Neuronal stem cell (in vitro differentiated cells): ENCODE results near the gene PRKAB2.

Experiments used
- DNase-seq: peaks from one replicate; pipeline ENCODE4 v3.0.0-alpha.2; 2013; ENCODE audit warnings: low spot score
- H2AFZ ChIP-seq: one replicate; pipeline ENCODE4 v1.6.1; 2013; ENCODE audit warnings: mild to moderate bottlenecking, low read length, inconsistent platforms
- H2AK5ac ChIP-seq: 2 replicates; pipeline ENCODE4 v1.6.1; 2013; ENCODE audit warnings: low read depth, mild to moderate bottlenecking, inconsistent platforms, low read length, moderate library complexity, mixed read lengths
- H2BK120ac ChIP-seq: 2 replicates; pipeline ENCODE4 v1.6.1; 2013; ENCODE audit warnings: low read depth, mild to moderate bottlenecking, inconsistent platforms, low read length, moderate library complexity, mixed read lengths
- H2BK12ac ChIP-seq: one replicate; pipeline ENCODE4 v1.6.1; 2013; ENCODE audit warnings: low read length, inconsistent platforms
- H2BK15ac ChIP-seq: 2 replicates; pipeline ENCODE4 v1.6.1; 2013; ENCODE audit warnings: mild to moderate bottlenecking, low read length, inconsistent platforms, mixed read lengths
- H2BK5ac ChIP-seq: one replicate; pipeline ENCODE4 v1.6.1; 2013; ENCODE audit warnings: inconsistent platforms, mild to moderate bottlenecking, low read length, moderate library complexity
- H3K14ac ChIP-seq: one replicate; pipeline ENCODE4 v1.6.1; 2013; ENCODE audit warnings: low read length, inconsistent platforms
- H3K18ac ChIP-seq: 2 replicates; pipeline ENCODE4 v1.6.1; 2013; ENCODE audit warnings: low read length, inconsistent platforms
- H3K23ac ChIP-seq: 2 replicates; pipeline ENCODE4 v1.6.1; 2013; ENCODE audit warnings: low read depth, mild to moderate bottlenecking, mixed read lengths, low read length, inconsistent platforms; ENCODE audit not compliant: poor library complexity
- H3K27ac ChIP-seq: replicated peaks from 3 replicates; pipeline ENCODE4 v1.5.1; 2013; ENCODE audit warnings: low read length, inconsistent platforms
- H3K27me3 ChIP-seq, 3 experiments: 2 replicates each; pipeline ENCODE4 v1.6.1; 2013; ENCODE audit warnings: low read length in 3 of 3, mild to moderate bottlenecking in 2 of 3, inconsistent platforms in 1 of 3, low read depth in 1 of 3, mixed read lengths in 1 of 3, moderate library complexity in 1 of 3; ENCODE audit not compliant: control insufficient read depth in 3 of 3, insufficient read depth in 3 of 3
- H3K36me3 ChIP-seq, 2 donors: replicated peaks in 1 of 2; 2 replicates each; pipeline ENCODE4 v1.6.1; 2013; ENCODE audit warnings: low read length in 2 of 2; ENCODE audit not compliant: control insufficient read depth in 2 of 2, insufficient read depth in 2 of 2
- H3K4ac ChIP-seq: 2 replicates; pipeline ENCODE4 v1.6.1; 2013; ENCODE audit warnings: inconsistent platforms, mild to moderate bottlenecking, low read length, moderate library complexity
- H3K4me1 ChIP-seq, 2 donors: 1 replicate in 1 of 2; 2 replicates in 1 of 2; pipeline ENCODE4 v1.6.1; 2013; ENCODE audit warnings: low read length in 2 of 2, low read depth in 1 of 2; ENCODE audit not compliant: control insufficient read depth in 2 of 2, insufficient read depth in 1 of 2
- H3K4me2 ChIP-seq: one replicate; pipeline ENCODE4 v1.6.1; 2013; ENCODE audit warnings: mild to moderate bottlenecking, low read length, inconsistent platforms; ENCODE audit not compliant: insufficient read depth, poor library complexity, severe bottlenecking
- H3K4me3 ChIP-seq, 2 donors: 2 replicates each; pipeline ENCODE4 v1.5.1; 2013; ENCODE audit warnings: low read length in 2 of 2, mild to moderate bottlenecking in 2 of 2, inconsistent platforms in 1 of 2, moderate library complexity in 1 of 2
- H3K79me1 ChIP-seq: one replicate; pipeline ENCODE4 v1.6.1; 2013; ENCODE audit warnings: low read depth, mild to moderate bottlenecking, inconsistent platforms, low read length, moderate library complexity
- H3K9ac ChIP-seq: one replicate; pipeline ENCODE4 v1.6.1; 2013; ENCODE audit warnings: mild to moderate bottlenecking, low read depth, low read length, inconsistent platforms; ENCODE audit not compliant: poor library complexity
- H3K9me3 ChIP-seq, 2 donors: replicated peaks in 1 of 2; 2 replicates each; pipeline versions ENCODE3 to v1.6.1; 2013; ENCODE audit warnings: low read length in 2 of 2, mild to moderate bottlenecking in 2 of 2, inconsistent platforms in 1 of 2, low read depth in 1 of 2, mixed read lengths in 1 of 2, moderate library complexity in 1 of 2; ENCODE audit not compliant: control insufficient read depth in 2 of 2, insufficient read depth in 1 of 2
- H4K8ac ChIP-seq: one replicate; pipeline ENCODE4 v1.6.1; 2013; ENCODE audit warnings: low read depth, mild to moderate bottlenecking, inconsistent platforms, low read length, moderate library complexity
- H4K91ac ChIP-seq: one replicate; pipeline ENCODE4 v1.6.1; 2013; ENCODE audit warnings: low read length, low read depth, mild to moderate bottlenecking, inconsistent platforms; ENCODE audit not compliant: poor library complexity
- WGBS, 2 donors: extraction: QIAGEN DNeasy Blood & Tissue Kit; methylation state at CpG; one replicate each; pipeline ENCODE4 v1.1.7; 2013; ENCODE audit warnings: missing lambda C conversion rate in 2 of 2, mixed read lengths in 1 of 2; ENCODE audit not compliant: insufficient read length in 2 of 2, insufficient replicate concordance in 1 of 2; ENCODE audit errors: extremely low coverage in 2 of 2; 5-methylcytosine and 5-hydroxymethylcytosine counted together

Gene PRKAB2

DNA sequence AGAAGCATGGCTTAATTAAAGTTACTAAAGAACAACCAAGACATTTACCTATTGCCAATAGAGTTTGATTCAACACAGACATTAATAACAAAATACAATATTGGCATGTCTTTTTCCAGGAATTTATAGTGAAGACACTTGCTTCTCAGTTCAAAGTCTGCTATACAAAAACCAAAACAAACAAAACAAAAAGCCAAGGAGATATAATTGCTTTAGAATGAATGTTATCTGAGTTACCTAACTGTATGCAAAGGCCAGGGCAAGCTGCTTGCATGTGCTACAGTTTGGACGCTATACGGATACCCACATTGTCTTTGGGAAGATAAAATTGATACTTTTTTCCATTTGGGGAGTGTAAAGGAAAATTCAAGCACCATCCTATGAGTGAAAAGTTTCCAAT, 39.3 kb upstream of the PRKAB2 start:
- H2AK5ac ChIP-seq, result no peak overlapping the region
- H3K9me3 ChIP-seq, result no peaks in the 10 kb centered on the region
- no peak overlapping the region for H3K9ac ChIP-seq
- peaks cover 4 to 7% of the 10 kb centered on the region in 2 donors for H3K4me1 ChIP-seq
- no peak overlapping the region for H3K18ac ChIP-seq
- H3K23ac ChIP-seq, result no peak overlapping the region
- WGBS, 2 donors, result no CpG with 5 or more reads among the region's 2 CpGs
- H3K36me3 ChIP-seq, result no peaks in the 10 kb centered on the region
- no peak overlapping the region for H2BK120ac ChIP-seq
- H3K4me2 ChIP-seq, result no peak overlapping the region
- no peak for DNase-seq
- no peak overlapping the region for H3K4ac ChIP-seq
- H2BK15ac ChIP-seq, result no peak overlapping the region
- H3K27ac ChIP-seq, result no peak overlapping the region
- no peak overlapping the region for H4K91ac ChIP-seq
- H2BK5ac ChIP-seq, result no peak overlapping the region
- no peak overlapping the region for H3K14ac ChIP-seq
- H2AFZ ChIP-seq, result no peak overlapping the region
- no peak overlapping the region for H4K8ac ChIP-seq
- H3K4me3 ChIP-seq, result no peak overlapping the region
- H2BK12ac ChIP-seq, result no peak overlapping the region
- H3K27me3 ChIP-seq, result no peaks in the 10 kb centered on the region
- H3K79me1 ChIP-seq, result no peaks in the 10 kb centered on the region

DNA sequence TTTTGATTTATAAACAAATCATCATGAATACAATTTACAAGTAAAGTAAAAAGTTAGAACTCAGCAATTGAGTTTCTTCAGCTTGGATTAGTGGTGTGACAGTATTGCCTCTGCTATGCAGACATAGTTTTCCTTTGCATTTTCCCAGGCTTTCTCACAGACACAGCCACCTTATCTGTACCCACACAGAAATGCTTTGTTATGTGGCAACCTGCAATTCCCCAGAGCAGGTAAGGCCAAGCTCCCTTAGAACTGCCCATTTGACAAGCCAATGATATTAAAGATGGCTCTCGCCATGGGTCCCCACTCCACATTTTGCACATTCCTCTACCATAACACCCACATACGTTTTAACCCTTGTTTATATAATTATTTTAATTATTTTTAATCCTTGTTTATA, 38.7 kb upstream of the PRKAB2 start:
- WGBS, 2 donors, result 100% methylated on average over 1 of the region's 2 CpGs; no CpG with 5 or more reads in 1 of the 2 donors
- no peak overlapping the region for H3K4ac ChIP-seq
- no peak overlapping the region for H3K18ac ChIP-seq
- H4K91ac ChIP-seq, result no peak overlapping the region
- no peak overlapping the region for H2BK5ac ChIP-seq
- no peak overlapping the region for H3K4me3 ChIP-seq
- no peak overlapping the region for H2AFZ ChIP-seq
- H3K79me1 ChIP-seq, result no peaks in the 10 kb centered on the region
- no peaks in the 10 kb centered on the region for H3K9me3 ChIP-seq
- no peak overlapping the region for H3K27ac ChIP-seq
- no peak overlapping the region for H2BK15ac ChIP-seq
- no peak overlapping the region for H3K4me2 ChIP-seq
- peaks cover 4 to 7% of the 10 kb centered on the region in 2 donors for H3K4me1 ChIP-seq
- H3K14ac ChIP-seq, result no peak overlapping the region
- no peak for DNase-seq
- no peaks in the 10 kb centered on the region for H3K36me3 ChIP-seq
- no peaks in the 10 kb centered on the region for H3K27me3 ChIP-seq
- H3K23ac ChIP-seq, result no peak overlapping the region
- H2BK12ac ChIP-seq, result no peak overlapping the region
- H4K8ac ChIP-seq, result no peak overlapping the region
- H2BK120ac ChIP-seq, result no peak overlapping the region
- no peak overlapping the region for H2AK5ac ChIP-seq
- no peak overlapping the region for H3K9ac ChIP-seq

DNA sequence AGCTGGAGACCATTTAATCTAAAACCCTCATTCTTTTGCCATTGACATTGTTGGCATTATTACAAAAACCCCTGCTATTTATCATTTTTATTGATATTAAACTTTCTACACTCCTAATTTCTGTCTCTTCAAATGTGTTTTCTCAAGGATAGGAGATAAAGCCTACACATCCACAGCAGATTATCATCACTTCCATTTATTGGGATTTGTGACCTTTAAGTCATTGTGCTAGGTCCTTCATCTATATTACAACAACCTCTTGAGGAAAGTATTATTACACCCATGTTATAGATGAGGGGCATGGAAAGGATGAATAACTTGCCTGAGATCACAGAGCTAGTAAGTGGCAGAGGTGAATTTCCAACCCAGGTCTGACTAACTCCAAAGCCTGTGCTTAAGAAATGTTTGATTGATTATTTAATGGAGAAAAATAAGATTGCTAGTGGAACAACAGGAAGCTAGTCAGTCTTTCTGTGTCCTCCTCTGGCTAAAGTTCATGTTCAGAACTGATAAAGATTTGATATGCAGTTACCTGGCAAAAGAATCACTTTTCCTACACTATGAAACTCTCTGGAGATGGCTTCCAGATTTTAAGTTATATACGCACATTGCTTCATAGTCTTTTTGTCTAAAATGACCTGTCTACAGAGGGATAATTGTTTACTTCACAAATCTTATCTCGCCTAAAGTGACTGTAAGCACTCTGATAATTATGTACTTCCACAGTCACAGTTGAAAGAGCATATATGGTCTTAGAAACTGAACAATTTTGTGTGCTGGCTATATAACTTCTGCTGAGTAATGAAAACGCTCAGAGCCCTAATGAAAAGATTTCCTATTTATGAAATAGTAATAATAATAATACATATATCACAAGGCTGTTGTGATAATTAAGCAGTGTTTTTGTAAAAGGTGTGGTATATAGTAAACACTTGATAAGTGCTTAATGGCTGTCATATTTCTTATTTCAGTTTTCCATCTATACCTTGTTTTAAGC, 37.9 kb upstream of the PRKAB2 start:
- H4K91ac ChIP-seq, result no peak overlapping the region
- no peaks in the 10 kb centered on the region for H3K79me1 ChIP-seq
- WGBS, 2 donors, result no CpG with 5 or more reads among the region's 3 CpGs
- H2BK12ac ChIP-seq, result no peak overlapping the region
- H3K4me1 ChIP-seq, result peaks cover 4 to 7% of the 10 kb centered on the region in 2 donors
- H3K27ac ChIP-seq, result no peak overlapping the region
- H2AK5ac ChIP-seq, result no peak overlapping the region
- no peak overlapping the region for H2BK15ac ChIP-seq
- no peak overlapping the region for H3K14ac ChIP-seq
- H2AFZ ChIP-seq, result no peak overlapping the region
- no peaks in the 10 kb centered on the region for H3K9me3 ChIP-seq
- H3K23ac ChIP-seq, result no peak overlapping the region
- no peak overlapping the region for H3K18ac ChIP-seq
- H3K4me3 ChIP-seq, result no peak overlapping the region
- no peaks in the 10 kb centered on the region for H3K36me3 ChIP-seq
- no peak overlapping the region for H4K8ac ChIP-seq
- H3K4ac ChIP-seq, result no peak overlapping the region
- H3K27me3 ChIP-seq, result no peaks in the 10 kb centered on the region
- H3K9ac ChIP-seq, result no peak overlapping the region
- no peak overlapping the region for H2BK5ac ChIP-seq
- no peak for DNase-seq
- H2BK120ac ChIP-seq, result no peak overlapping the region
- H3K4me2 ChIP-seq, result no peak overlapping the region

DNA sequence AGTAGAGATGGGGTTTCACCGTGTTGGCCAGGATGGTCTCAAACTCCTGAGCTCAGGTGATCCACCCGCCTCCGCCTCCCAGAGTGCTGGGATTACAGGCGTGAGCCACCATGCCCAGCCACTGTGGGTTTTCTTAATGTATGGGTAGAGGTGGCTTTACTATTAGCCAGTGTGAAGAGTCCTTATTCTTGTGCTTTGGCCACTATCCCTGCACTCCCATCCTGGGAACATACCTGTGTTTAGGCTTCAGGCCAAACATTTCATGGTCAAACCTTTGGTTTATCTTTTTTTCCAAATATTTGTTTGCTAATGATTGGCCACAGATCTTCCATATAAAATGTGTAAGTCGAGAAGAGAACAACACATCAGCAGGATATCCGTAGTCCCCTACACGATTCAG, 36.3 kb upstream of the PRKAB2 start:
- no peak overlapping the region for H2AFZ ChIP-seq
- H2BK12ac ChIP-seq, result no peak overlapping the region

More for the DNA sequence above, 36.3 kb upstream of the PRKAB2 start:
- Histone ChIP-seq H4K8ac (no peak overlapping the region), H3K79me1 (no peaks in the 10 kb centered on the region), H3K27ac (no peak overlapping the region), H3K9ac (no peak overlapping the region), H3K18ac (no peak overlapping the region), H3K14ac (no peak overlapping the region), H2BK15ac (no peak overlapping the region), H3K27me3 (no peaks in the 10 kb centered on the region), H2AK5ac (no peak overlapping the region), H3K4ac (no peak overlapping the region), H3K4me2 (no peak overlapping the region), H3K9me3 (no peaks in the 10 kb centered on the region), H3K23ac (no peak overlapping the region), H3K4me3 (no peak overlapping the region), H4K91ac (no peak overlapping the region), H3K4me1 (peaks cover 4 to 7% of the 10 kb centered on the region in 2 donors), H2BK5ac (no peak overlapping the region), H2BK120ac (no peak overlapping the region), H3K36me3 (no peaks in the 10 kb centered on the region)
- DNase-seq, result no peak
- no CpG with 5 or more reads among the region's 7 CpGs for WGBS, 2 donors
